ENCODE data around the gene PALMD.

Gene PALMD

DNA sequence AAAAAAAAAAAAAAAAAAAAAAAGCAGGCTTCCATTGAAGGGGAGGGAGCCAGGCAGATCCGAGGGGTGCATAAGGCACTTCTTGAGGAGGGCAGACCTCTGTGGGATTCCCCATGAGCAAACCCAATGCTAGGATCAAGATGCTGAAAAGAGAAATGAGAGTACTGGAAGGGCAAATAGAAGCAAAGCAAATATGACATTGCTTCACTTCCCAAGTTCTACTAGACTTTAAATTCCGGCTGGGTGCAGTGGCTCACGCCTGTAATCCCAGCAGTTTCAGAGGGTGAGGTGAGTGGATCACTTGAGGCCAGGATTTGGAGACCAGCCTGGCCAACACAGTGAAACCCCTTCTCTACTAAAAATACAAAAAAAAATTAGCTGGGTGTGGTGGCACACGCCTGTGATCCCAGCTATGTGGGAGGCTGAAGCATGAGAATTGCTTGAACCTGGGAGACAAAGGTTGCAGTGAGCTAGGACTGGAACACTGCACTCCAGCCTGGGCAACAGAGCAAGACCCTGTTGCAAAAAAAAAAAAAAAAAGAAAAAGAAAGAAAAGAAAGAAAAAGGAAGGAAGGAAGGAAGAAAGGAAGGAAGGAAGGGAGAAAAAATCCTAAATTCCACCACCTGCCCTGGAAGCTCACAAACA is 23.1 kb upstream of the PALMD start:
- Histone ChIP-seq H3K27me3 (ENCODE audit: insufficient read depth, low read length, poor library complexity, severe bottlenecking) (no peaks in the 10 kb centered on the region), H2AFZ (ENCODE audit: low read length) (no peak overlapping the region), H4K20me1 (ENCODE audit: insufficient read depth, low read length, poor library complexity, severe bottlenecking) (no peaks in the 10 kb centered on the region), H3K36me3 (ENCODE audit: insufficient read depth, low read length) (no peaks in the 10 kb centered on the region), H3K9me3 (ENCODE audit: insufficient read depth, low read depth, low read length) (no peaks in the 10 kb centered on the region), H3K79me2 (ENCODE audit: insufficient read depth, low read length) (no peaks in the 10 kb centered on the region), H3F3A (ENCODE audit: low read depth) (no peaks in the 10 kb centered on the region), H3K9ac (ENCODE audit: low read depth, low read length, poor library complexity, severe bottlenecking) (no peak overlapping the region), H3K4me1 (ENCODE audit: insufficient read depth, low read length, poor library complexity, severe bottlenecking) (no peaks in the 10 kb centered on the region), H3K4me2 (ENCODE audit: low read depth, low read length, poor library complexity, severe bottlenecking) (no peak overlapping the region), H3K4me3 (ENCODE audit: low read length, poor library complexity, severe bottlenecking) (no peak overlapping the region), H3K9me2 (replicated peaks; ENCODE audit: low read depth, low read length) (no peaks in the 10 kb centered on the region)
- TF ChIP-seq EZH2phosphoT487 (IDR thresholded peaks at IDR 0.05; ENCODE audit: borderline replicate concordance): no peak
- TF ChIP-seq, protein P1, sequence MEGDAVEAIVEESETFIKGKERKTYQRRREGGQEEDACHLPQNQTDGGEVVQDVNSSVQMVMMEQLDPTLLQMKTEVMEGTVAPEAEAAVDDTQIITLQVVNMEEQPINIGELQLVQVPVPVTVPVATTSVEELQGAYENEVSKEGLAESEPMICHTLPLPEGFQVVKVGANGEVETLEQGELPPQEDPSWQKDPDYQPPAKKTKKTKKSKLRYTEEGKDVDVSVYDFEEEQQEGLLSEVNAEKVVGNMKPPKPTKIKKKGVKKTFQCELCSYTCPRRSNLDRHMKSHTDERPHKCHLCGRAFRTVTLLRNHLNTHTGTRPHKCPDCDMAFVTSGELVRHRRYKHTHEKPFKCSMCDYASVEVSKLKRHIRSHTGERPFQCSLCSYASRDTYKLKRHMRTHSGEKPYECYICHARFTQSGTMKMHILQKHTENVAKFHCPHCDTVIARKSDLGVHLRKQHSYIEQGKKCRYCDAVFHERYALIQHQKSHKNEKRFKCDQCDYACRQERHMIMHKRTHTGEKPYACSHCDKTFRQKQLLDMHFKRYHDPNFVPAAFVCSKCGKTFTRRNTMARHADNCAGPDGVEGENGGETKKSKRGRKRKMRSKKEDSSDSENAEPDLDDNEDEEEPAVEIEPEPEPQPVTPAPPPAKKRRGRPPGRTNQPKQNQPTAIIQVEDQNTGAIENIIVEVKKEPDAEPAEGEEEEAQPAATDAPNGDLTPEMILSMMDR (conservative IDR thresholded peaks at IDR 0.05; ENCODE audit: low read length): no peak

DNA sequence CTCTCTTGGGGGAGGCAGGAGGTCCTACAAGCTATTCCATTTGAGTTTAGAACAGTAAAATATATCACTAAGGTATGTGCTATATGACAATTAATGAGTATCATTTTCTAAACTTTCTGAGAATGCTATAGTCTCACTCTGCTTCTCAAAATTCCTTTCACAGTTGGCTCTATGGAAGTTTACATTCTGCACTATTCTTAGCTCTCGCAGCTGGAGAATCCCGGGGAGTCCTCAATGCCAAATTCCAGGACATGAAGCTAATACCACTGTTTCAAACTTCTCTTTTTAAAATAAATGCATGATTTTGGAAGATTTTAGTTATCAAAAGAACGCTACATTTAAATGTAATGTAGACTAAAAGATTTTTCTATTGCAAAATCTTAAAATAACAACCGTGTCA is 22.4 kb upstream of the PALMD start:
- TF ChIP-seq, protein P1 (conservative IDR thresholded peaks at IDR 0.05; ENCODE audit: low read length): no peak
- no peak for TF ChIP-seq EZH2phosphoT487 (IDR thresholded peaks at IDR 0.05; ENCODE audit: borderline replicate concordance)

DNA sequence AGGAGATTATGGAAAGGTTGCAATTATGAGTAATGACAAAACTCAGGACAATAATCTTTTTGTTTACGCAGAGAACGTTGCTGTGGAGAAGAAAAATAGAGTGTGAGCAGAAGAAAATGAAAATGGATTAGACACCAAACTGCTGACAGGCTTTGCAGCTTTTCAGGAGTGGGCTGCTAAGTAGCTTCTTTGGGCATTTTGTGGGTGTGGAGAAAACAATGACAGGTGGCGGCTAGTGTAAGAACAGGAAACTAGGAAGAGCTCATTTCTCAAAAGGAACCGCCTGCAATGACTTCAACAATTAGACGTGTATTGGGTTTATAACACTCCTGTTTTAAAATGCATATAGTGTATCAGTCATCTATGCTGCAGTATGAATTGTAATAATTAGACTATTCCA is 18.3 kb upstream of the PALMD start:
- no peaks in the 10 kb centered on the region for H3F3A ChIP-seq (ENCODE audit: low read depth)
- H3K4me3 ChIP-seq (ENCODE audit: low read length, poor library complexity, severe bottlenecking): no peak overlapping the region
- no peak overlapping the region for H3K9ac ChIP-seq (ENCODE audit: low read depth, low read length, poor library complexity, severe bottlenecking)
- no peaks in the 10 kb centered on the region for H3K9me2 ChIP-seq (replicated peaks; ENCODE audit: low read depth, low read length)
- no peak overlapping the region for H3K4me2 ChIP-seq (ENCODE audit: low read depth, low read length, poor library complexity, severe bottlenecking)
- no peaks in the 10 kb centered on the region for H3K27me3 ChIP-seq (ENCODE audit: insufficient read depth, low read length, poor library complexity, severe bottlenecking)
- no peaks in the 10 kb centered on the region for H4K20me1 ChIP-seq (ENCODE audit: insufficient read depth, low read length, poor library complexity, severe bottlenecking)
- no peaks in the 10 kb centered on the region for H3K36me3 ChIP-seq (ENCODE audit: insufficient read depth, low read length)
- H3K79me2 ChIP-seq (ENCODE audit: insufficient read depth, low read length): no peaks in the 10 kb centered on the region
- H3K9me3 ChIP-seq (ENCODE audit: insufficient read depth, low read depth, low read length): no peaks in the 10 kb centered on the region
- no peaks in the 10 kb centered on the region for H3K4me1 ChIP-seq (ENCODE audit: insufficient read depth, low read length, poor library complexity, severe bottlenecking)
- no peak for TF ChIP-seq EZH2phosphoT487 (IDR thresholded peaks at IDR 0.05; ENCODE audit: borderline replicate concordance)
- TF ChIP-seq, protein P1 (conservative IDR thresholded peaks at IDR 0.05; ENCODE audit: low read length): no peak
- H2AFZ ChIP-seq (ENCODE audit: low read length): no peak overlapping the region

More for the DNA sequence above, 22.4 kb upstream of the PALMD start:
- Histone ChIP-seq H3K27me3 (ENCODE audit: insufficient read depth, low read length, poor library complexity, severe bottlenecking) (no peaks in the 10 kb centered on the region), H3K79me2 (ENCODE audit: insufficient read depth, low read length) (no peaks in the 10 kb centered on the region), H3K9me3 (ENCODE audit: insufficient read depth, low read depth, low read length) (no peaks in the 10 kb centered on the region), H3K9ac (ENCODE audit: low read depth, low read length, poor library complexity, severe bottlenecking) (no peak overlapping the region), H3K36me3 (ENCODE audit: insufficient read depth, low read length) (no peaks in the 10 kb centered on the region), H2AFZ (ENCODE audit: low read length) (no peak overlapping the region), H3F3A (ENCODE audit: low read depth) (no peaks in the 10 kb centered on the region), H3K4me1 (ENCODE audit: insufficient read depth, low read length, poor library complexity, severe bottlenecking) (no peaks in the 10 kb centered on the region), H3K9me2 (replicated peaks; ENCODE audit: low read depth, low read length) (no peaks in the 10 kb centered on the region), H4K20me1 (ENCODE audit: insufficient read depth, low read length, poor library complexity, severe bottlenecking) (no peaks in the 10 kb centered on the region), H3K4me3 (ENCODE audit: low read length, poor library complexity, severe bottlenecking) (no peak overlapping the region), H3K4me2 (ENCODE audit: low read depth, low read length, poor library complexity, severe bottlenecking) (no peak overlapping the region)
